DMS153 (cell line): ENCODE data around the gene PLAGL1.
"Not testable (repeated sequence)": the region's sequence is repeated elsewhere in the genome, so short reads cannot be mapped to it uniquely, and the experiment has no call there.

Experiments
- DNase-seq: peaks from one replicate; lab custom pipeline; 2025; lab: John Stamatoyannopoulos, UW

The PLAGL1 gene

GRCh38 chr6:144008120-144008811 lies at the start of gene PLAGL1:
Gene PLAGL1, minus strand, starts transcription at chr6:144008259. Its CDS starts 60,123 bp downstream, at chr6:143948136.
- no peak for DNase-seq

GRCh38 chr6:144055121-144055931 lies 47.3 kb upstream of the PLAGL1 start:
- no peak for DNase-seq

- DNase-seq = no peak
Measured at GRCh38 chr6:144053601-144054000, 45.5 kb upstream of the PLAGL1 start.

GRCh38 chr6:144052488-144052887 lies 44.4 kb upstream of the PLAGL1 start:
- DNase-seq = no peak

- no peak for DNase-seq
Measured at GRCh38 chr6:144049386-144049785, 41.3 kb upstream of the PLAGL1 start.

- DNase-seq = no peak
Measured at GRCh38 chr6:144047688-144048087, 39.6 kb upstream of the PLAGL1 start.

GRCh38 chr6:144046672-144047071 lies 38.6 kb upstream of the PLAGL1 start:
- DNase-seq = not testable (repeated sequence)

- DNase-seq = not testable (repeated sequence)
Measured at GRCh38 chr6:144044989-144045388, 36.9 kb upstream of the PLAGL1 start.

- no peak for DNase-seq
Measured at GRCh38 chr6:144036835-144037195, 28.8 kb upstream of the PLAGL1 start.

GRCh38 chr6:144036064-144036834 lies 28.2 kb upstream of the PLAGL1 start:
- no peak for DNase-seq

- no peak for DNase-seq
Measured at GRCh38 chr6:144035416-144035815, 27.4 kb upstream of the PLAGL1 start.

- no peak for DNase-seq
Measured at GRCh38 chr6:144033816-144034735, 26.0 kb upstream of the PLAGL1 start.

GRCh38 chr6:144029452-144029851 lies 21.4 kb upstream of the PLAGL1 start:
- DNase-seq = no peak

GRCh38 chr6:144027932-144028587 lies 20.0 kb upstream of the PLAGL1 start:
- no peak for DNase-seq

- DNase-seq = no peak
Measured at GRCh38 chr6:144023216-144023615, 15.2 kb upstream of the PLAGL1 start.

- no peak for DNase-seq
Measured at GRCh38 chr6:144019929-144020328, 11.9 kb upstream of the PLAGL1 start.

- DNase-seq = no peak
Measured at GRCh38 chr6:144017166-144018094, 9.4 kb upstream of the PLAGL1 start.

GRCh38 chr6:144013486-144013909 lies 5.4 kb upstream of the PLAGL1 start:
- no peak for DNase-seq

- no peak for DNase-seq
Measured at GRCh38 chr6:144012534-144012933, 4.5 kb upstream of the PLAGL1 start.

- not testable (repeated sequence) for DNase-seq
Measured at GRCh38 chr6:144009628-144010027, 1.6 kb upstream of the PLAGL1 start.
